ENCODE data around the gene COL13A1.

Gene COL13A1

DNA sequence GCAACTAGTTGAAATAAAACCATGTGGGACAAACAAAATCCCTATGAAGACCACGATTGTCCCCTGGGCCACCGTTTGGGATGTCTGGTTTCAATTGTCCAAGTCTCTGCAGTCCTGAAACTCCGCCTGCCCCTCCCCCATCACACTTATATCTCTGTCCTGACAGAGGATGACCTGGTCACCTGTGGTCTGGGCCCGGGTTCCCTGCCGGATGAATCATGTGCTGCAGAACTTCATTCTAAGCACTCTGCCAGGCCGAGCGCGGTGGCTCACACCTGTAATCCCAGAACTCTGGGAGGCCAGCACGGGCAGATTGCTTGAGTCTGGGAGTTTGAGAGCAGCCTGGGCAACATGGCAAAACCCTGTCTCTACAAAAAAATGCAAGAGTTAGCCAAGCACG is 91.1 kb downstream of the COL13A1 start:
- H3K36me3 Mint-ChIP-seq = no peaks in the 10 kb centered on the region
- ATAC-seq (replicated peaks) (no peak), DNase-seq (no peak)
- H3K9me3 Mint-ChIP-seq = no peaks in the 10 kb centered on the region
- no peak overlapping the region for H3K4me3 Mint-ChIP-seq
- H3K4me1 Mint-ChIP-seq = no peaks in the 10 kb centered on the region
- no peak overlapping the region for H3K27ac Mint-ChIP-seq
- H3K27me3 Mint-ChIP-seq = peaks cover 0 to 5% of the 10 kb centered on the region in 2 donors

DNA sequence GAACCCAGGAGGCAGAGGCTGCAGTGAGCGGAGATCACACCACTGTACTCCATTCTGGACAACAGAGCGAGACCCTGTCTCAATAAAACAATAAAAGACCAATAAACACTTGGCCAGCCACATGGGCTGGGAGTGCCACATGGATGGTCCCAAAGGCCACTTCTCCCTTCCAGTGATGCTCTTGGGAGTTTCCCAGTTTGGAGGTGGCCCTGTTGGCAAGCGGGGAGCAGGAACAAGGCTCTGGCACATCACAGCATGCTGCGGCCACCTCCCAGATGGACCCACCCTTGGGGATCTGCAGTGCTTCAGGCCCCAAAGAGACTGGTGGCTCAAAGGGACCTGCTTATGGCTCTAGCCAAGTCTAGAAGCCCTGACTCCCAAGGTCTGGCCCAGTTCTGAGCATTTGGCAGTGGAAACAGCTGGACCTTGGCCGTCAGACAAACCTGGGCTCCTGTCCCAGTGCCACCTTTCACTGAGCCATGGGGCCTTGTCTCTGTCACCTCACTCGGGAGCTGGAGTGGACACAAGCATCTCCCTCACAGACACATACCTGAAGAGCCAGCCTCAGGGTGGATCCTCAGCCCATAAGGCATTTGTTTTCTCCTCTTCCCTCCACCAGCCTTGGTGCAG is 91.7 kb downstream of the COL13A1 start:
- ATAC-seq (replicated peaks) (no peak), DNase-seq (no peak)
- H3K27ac Mint-ChIP-seq = no peak overlapping the region
- no peak overlapping the region for H3K4me3 Mint-ChIP-seq
- no peaks in the 10 kb centered on the region for H3K4me1 Mint-ChIP-seq
- peaks cover 0 to 5% of the 10 kb centered on the region in 2 donors for H3K27me3 Mint-ChIP-seq
- no peaks in the 10 kb centered on the region for H3K36me3 Mint-ChIP-seq
- no peaks in the 10 kb centered on the region for H3K9me3 Mint-ChIP-seq

DNA sequence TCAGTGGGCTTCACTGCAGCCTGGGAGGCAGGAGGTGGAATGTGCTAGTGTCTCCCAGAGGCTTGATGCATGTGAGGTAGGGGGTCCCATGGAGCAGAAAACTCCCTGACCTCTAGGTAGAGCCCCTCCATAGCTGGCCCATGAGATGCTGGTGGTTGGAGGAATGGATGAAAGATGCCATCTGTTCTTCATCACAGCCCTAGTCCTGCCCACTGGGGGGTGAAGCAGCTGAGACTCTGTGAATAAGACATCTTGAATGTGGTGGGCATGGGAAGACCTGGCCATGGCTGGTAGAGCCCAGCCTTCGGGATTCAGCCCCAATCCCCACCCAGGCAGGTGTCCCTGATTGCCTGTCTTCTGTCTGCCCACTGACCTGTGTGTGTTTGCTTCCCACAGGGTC is 92.5 kb downstream of the COL13A1 start:
- no peak overlapping the region for H3K4me3 Mint-ChIP-seq
- H3K4me1 Mint-ChIP-seq = no peaks in the 10 kb centered on the region
- ATAC-seq (replicated peaks) = no peak
- H3K36me3 Mint-ChIP-seq = no peaks in the 10 kb centered on the region
- no peaks in the 10 kb centered on the region for H3K9me3 Mint-ChIP-seq
- H3K27me3 Mint-ChIP-seq = peaks cover 0 to 5% of the 10 kb centered on the region in 2 donors
- DNase-seq = no peak
- H3K27ac Mint-ChIP-seq = no peak overlapping the region

DNA sequence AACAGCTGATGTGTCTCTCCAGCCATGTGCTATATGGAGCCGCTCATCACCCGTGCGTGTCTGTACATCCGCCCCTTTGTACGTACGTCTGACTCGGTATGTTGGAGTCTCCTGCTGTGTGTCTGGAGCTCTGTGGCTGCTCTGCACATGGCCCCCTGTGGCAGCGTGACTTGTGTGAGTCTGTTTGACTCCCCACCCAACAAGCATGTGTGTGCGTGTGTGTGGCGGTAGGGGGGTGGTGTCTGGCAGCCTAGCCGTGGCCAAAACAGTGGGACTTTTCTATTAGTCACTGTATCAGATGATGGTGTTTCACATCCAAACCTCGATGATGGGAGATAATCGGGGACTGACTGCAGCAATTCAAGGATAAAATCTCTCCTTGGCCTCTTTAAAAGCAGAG is 94.1 kb downstream of the COL13A1 start:
- no peaks in the 10 kb centered on the region for H3K9me3 Mint-ChIP-seq
- no peaks in the 10 kb centered on the region for H3K4me1 Mint-ChIP-seq
- DNase-seq (no peak), ATAC-seq (replicated peaks) (no peak)
- peaks cover 0 to 5% of the 10 kb centered on the region in 2 donors for H3K27me3 Mint-ChIP-seq
- no peak overlapping the region for H3K4me3 Mint-ChIP-seq
- H3K36me3 Mint-ChIP-seq = no peaks in the 10 kb centered on the region
- H3K27ac Mint-ChIP-seq = no peak overlapping the region

DNA sequence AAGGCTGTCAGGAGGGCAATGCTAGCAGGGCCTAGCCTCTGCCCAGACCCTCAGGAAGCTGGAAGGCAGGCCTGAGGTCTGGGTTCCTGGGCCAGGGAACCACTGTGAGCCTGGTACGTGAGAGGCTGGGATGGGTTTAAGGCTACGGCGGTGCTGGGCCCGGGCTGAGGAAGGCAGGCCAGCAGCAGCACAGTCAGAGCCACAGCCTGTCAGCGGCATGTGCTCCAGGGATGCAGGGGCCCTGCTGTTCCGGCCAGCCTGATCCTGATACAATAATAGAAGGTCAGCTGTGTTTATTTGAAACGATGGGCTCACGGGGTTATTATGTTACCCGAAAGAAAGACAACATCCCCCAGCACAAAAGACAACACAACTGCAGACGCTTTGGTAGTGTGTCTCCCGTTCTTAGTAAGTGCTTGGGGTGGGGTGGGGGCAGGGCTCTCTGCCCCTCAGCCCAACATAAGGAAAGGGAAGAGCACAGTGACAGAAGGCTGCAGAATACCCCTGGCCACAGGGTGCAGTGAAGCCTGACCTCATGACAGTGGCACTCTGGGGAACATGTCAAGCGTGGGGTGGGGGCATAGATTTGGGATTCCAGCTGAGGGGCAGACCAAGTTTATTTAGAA is 95.0 kb downstream of the COL13A1 start:
- DNase-seq (no peak), ATAC-seq (replicated peaks) (no peak)
- H3K27me3 Mint-ChIP-seq = peaks cover 0 to 5% of the 10 kb centered on the region in 2 donors
- H3K4me3 Mint-ChIP-seq = no peak overlapping the region
- no peaks in the 10 kb centered on the region for H3K9me3 Mint-ChIP-seq
- H3K4me1 Mint-ChIP-seq = no peaks in the 10 kb centered on the region
- H3K36me3 Mint-ChIP-seq = no peaks in the 10 kb centered on the region
- no peak overlapping the region for H3K27ac Mint-ChIP-seq

DNA sequence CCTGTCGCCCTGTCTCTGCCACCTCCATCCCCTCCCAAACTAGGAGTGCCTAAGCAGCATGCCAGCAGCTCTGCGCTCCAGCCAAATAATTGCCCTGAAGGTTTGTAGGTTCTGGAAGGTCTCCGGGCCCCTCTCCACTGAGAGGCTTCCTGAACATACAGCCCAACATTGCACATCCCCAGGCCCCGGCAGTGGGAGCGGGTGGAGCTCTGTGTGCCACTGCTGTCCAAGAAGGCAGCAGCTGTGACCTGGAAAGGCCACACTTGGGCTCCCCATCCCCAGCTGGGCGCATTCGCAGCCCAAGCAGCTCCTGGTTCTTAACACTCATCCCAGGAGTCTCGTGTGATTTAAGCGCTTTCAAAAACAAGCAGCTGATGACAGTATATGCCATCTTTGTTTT is 95.7 kb downstream of the COL13A1 start:
- no peak overlapping the region for H3K27ac Mint-ChIP-seq
- ATAC-seq (replicated peaks) = no peak

DNA sequence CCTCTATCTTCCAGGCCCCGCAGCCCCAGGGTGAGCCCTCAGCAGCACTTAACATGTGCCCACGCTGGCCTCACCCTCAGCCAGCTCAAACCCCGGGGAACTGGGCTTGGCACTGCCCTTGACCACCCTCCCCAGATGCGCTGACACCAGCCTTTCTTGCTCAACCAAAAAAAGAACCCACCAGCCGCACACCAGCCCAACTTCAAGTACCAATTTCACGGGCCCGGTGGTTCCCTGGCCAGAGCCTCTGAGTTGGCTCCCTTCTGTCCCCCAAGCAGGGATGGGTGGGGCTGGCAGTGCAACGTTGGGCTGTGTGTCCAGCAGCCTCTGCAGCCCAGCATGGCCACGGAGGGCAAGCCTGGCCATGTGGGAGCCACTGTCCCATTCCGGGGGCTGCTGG is 96.3 kb downstream of the COL13A1 start:
- H3K4me3 Mint-ChIP-seq = no peak overlapping the region
- DNase-seq (no peak), ATAC-seq (replicated peaks) (no peak)
- H3K27me3 Mint-ChIP-seq = peaks cover 0 to 5% of the 10 kb centered on the region in 2 donors
- no peak overlapping the region for H3K27ac Mint-ChIP-seq
- no peaks in the 10 kb centered on the region for H3K36me3 Mint-ChIP-seq
- no peaks in the 10 kb centered on the region for H3K9me3 Mint-ChIP-seq
- no peaks in the 10 kb centered on the region for H3K4me1 Mint-ChIP-seq

More for the DNA sequence above, 95.7 kb downstream of the COL13A1 start:
- Mint-ChIP-seq H3K27me3 (peaks cover 0 to 5% of the 10 kb centered on the region in 2 donors), H3K9me3 (no peaks in the 10 kb centered on the region), H3K4me3 (no peak overlapping the region), H3K4me1 (no peaks in the 10 kb centered on the region), H3K36me3 (no peaks in the 10 kb centered on the region)
- no peak for DNase-seq

DNA sequence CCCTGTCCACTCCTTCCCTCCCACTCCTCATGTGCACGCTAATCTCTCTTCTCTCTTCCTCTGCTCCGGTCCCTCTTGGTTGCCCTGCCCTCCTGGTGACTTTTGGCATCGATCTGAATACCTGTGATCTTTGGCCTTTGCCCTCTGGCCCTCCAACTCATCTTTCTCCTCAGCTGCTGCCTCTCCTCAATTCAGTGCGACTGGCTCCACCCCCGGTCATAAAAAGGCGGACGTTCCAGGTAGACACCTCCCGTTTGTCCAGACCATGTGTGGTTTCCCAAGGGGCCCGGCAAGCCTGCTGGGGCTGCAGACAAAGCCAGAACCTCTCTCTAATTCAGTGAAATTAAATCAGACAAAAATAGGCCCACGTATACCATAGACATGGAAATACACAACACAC is 96.8 kb downstream of the COL13A1 start:
- peaks cover 0 to 5% of the 10 kb centered on the region in 2 donors for H3K27me3 Mint-ChIP-seq
- no peaks in the 10 kb centered on the region for H3K4me1 Mint-ChIP-seq
- no peak overlapping the region for H3K27ac Mint-ChIP-seq
- H3K36me3 Mint-ChIP-seq = no peaks in the 10 kb centered on the region
- H3K4me3 Mint-ChIP-seq = no peak overlapping the region
- DNase-seq (no peak), ATAC-seq (replicated peaks) (no peak)
- H3K9me3 Mint-ChIP-seq = no peaks in the 10 kb centered on the region

DNA sequence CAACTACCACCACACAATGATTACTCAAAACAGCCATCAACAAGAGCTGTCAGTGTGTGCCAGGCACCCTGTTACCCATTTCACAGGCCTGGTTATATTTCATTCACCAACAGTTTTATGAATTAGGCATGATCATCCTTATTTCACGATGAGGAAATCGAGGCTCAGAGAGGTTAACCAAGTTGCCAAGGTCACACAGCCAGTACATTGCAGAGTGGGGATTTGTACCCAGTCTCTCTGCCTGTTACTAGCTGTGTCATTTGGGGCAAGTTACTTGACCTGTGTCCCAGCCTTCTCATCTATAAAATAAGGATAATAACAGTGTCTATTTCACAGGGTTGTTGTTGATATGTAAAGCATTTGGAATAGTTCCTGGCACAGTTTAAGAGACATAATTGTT is 97.2 kb downstream of the COL13A1 start:
- Mint-ChIP-seq H3K9me3 (no peaks in the 10 kb centered on the region), H3K4me1 (no peaks in the 10 kb centered on the region), H3K4me3 (no peak overlapping the region), H3K27ac (no peak overlapping the region), H3K27me3 (peaks cover 0 to 5% of the 10 kb centered on the region in 2 donors), H3K36me3 (no peaks in the 10 kb centered on the region)
- ATAC-seq (replicated peaks) (no peak), DNase-seq (no peak)

DNA sequence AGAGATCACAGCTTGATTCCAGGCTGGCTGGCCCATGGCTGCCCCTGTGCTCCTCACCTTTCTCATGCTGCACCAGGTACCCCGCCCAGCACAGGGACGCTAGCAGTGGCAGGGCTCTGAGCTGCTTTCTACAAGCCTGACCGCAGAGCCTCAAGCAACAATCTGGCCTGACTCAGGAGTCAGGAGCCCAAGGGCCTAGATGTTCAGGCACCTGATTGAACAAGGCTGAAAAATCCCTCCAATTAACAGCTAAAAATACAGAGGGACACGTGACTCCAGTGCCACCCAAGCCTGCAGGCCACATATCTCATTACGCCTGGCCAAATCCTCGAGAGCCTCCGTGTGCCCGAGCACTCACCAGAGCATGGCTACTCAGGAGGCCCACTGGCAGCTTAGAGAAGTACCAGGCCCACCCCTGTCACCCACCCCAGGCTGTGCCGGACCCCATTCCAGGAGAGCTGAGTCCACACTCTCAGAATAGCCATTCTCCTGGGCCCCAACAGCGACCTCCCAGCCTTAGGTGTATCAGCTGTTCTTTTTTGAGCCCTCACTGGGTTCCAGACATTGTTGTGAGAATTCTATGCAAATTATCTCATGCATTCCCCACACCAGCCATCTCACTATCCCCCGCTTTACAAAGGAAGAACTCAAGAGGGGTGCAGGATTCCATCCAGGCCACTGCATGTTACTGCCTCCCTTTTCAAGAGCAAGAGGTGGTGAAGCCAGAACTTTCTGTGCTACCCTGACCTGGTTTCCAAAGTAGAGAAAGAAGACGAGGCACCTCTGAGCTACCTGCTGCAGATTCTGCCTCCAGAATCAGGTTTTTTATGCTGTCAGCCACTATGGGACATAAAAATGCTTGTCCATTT is 98.3 kb downstream of the COL13A1 start:
- Mint-ChIP-seq H3K27ac (peak overlapping the region; percentile 51), H3K4me1 (no peaks in the 10 kb centered on the region), H3K27me3 (no peaks in the 10 kb centered on the region), H3K36me3 (no peaks in the 10 kb centered on the region), H3K9me3 (no peaks in the 10 kb centered on the region), H3K4me3 (no peak overlapping the region)
- ATAC-seq (replicated peaks) (no peak), DNase-seq (no peak)

DNA sequence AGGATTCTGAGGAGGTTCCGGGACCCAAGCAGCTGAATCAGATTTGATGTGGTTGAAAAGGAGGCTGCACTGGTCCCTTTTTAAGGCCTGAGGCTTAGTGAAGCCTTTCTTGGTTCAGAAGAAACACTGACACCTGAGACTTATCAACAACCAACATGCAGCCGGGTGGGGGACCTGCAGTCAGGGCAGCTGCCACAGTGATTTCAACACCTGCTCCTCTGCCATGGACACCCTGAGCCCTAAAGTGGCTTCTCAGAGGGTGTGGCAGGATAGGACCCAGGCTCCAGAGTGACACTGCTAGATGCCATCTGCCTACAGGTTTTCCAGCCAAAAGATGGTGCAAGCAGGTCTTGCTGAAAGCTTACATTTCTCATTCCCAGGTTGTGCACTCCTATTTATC is 99.3 kb downstream of the COL13A1 start:
- ATAC-seq (replicated peaks) = no peak
- Mint-ChIP-seq H3K9me3 (peaks cover 0 to 1% of the 10 kb centered on the region in 2 donors), H3K27me3 (peaks cover 4 to 7% of the 10 kb centered on the region in 2 donors), H3K36me3 (no peaks in the 10 kb centered on the region), H3K4me1 (no peaks in the 10 kb centered on the region), H3K4me3 (no peak overlapping the region), H3K27ac (no peak overlapping the region)
- no peak for DNase-seq

DNA sequence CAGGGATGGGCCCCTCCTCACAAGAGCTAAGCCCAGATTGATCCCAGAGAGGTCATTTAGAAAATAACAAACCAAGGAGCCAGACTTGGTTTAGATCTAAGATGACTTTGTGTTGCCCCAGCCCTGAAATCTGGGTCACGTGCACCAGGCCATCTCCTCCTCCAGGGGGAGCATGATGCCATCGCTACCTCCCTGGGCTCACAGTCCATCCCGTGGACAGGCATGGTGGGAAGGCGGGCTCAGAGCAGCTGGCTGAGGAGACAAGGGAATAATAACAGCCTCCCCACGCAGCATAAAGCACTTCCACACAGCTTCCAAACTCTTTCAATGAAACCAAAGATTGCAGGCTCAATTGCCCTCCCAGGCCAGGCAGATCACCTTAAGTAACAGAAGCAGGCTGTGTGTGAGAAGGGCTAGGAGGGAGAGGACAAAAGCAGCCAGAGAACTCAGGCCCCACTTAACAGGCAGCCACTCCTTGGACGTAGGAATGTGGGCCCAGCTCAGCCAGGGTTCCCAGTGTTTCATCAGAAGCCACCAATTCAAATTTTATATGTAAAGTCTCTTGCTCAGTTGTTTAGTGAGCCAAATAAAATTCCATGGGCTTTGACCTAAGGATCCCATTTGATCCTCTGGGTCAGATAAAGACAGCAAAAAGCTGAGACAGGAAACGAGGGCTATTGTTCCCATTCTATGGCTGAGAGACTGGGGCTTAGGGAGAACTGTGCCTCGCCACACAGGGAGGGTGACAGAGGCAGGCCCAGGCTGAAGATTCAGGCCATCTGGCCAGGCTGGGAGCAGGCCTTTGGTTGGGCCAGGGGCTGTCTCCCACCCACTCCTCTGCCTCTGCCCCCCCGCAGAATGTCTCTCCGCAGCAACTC is 100.2 kb downstream of the COL13A1 start:
- H3K9me3 Mint-ChIP-seq = peaks cover 0 to 1% of the 10 kb centered on the region in 2 donors
- no peaks in the 10 kb centered on the region for H3K4me1 Mint-ChIP-seq
- ATAC-seq (replicated peaks) (peak; percentile 41 to 67), DNase-seq (no peak)
- H3K36me3 Mint-ChIP-seq = no peaks in the 10 kb centered on the region
- no peak overlapping the region for H3K27ac Mint-ChIP-seq
- peaks cover 4 to 7% of the 10 kb centered on the region in 2 donors for H3K27me3 Mint-ChIP-seq
- H3K4me3 Mint-ChIP-seq = no peak overlapping the region

DNA sequence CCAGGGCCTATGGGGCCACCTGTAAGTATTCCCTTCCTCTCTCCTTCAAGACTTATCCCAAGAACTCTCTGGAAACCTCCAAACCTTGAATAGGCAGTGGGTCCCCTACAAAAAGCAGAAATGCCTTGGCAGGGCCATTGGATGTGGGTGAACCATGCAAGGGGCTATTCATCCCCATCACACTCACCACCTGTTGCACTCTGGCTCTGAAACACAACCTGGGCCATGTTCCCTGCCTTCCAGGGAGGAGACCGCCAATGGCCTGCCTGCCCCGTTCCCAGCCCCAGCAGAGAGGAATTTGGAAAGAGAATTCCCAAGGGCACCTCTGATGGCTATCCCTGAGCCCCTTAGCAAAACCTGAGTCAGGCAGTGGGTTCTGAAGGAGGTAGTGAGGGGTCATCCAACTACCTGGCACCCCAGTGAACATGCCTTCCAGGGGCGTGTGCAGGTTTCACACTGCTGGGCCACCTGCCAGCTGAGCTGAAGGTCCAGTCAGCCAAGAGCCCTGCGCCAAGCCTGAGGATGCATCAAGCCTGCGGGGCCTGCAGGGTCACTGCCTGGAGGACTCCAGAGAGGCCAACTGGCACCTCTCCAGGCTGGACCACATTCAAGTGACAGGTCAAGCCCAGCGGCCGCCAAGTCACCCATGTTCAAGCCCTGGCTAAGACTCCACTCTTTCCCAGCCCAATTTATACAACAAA is 101.3 kb downstream of the COL13A1 start:
- no peak overlapping the region for H3K27ac Mint-ChIP-seq

More for the DNA sequence above, 101.3 kb downstream of the COL13A1 start:
- ATAC-seq (replicated peaks) (no peak), DNase-seq (no peak)
- peaks cover 10 to 12% of the 10 kb centered on the region in 2 donors for H3K27me3 Mint-ChIP-seq
- H3K36me3 Mint-ChIP-seq = no peaks in the 10 kb centered on the region
- H3K4me3 Mint-ChIP-seq = no peak overlapping the region
- H3K9me3 Mint-ChIP-seq = peaks cover 0 to 1% of the 10 kb centered on the region in 2 donors
- H3K4me1 Mint-ChIP-seq = no peaks in the 10 kb centered on the region

Data from stimulated activated naive B cell treated with anti-CD40 and anti-IgM and Interleukin-4, amounts not matched to agents 10 μg/mL and 1 μg/mL and 100 μg/mL, for 72 hours (primary cell).